Coronary artery (tissue), 2 donors: ENCODE results near the gene TMEM205.
"Not testable (repeated sequence)": the region's sequence is repeated elsewhere in the genome, so short reads cannot be mapped to it uniquely, and the experiment has no call there.

ENCODE experiments used
- DNase-seq: peaks from one replicate; pipeline ENCODE4 v3.0.0-alpha.2; 2017; ENCODE audit warnings: low spot score
- H3K27ac ChIP-seq, 2 donors: fragments of 200-600 bp; sonication (generic); one replicate each; pipeline ENCODE4 v1.5.1; 2016 to 2019
- H3K4me3 ChIP-seq: fragments of 200-600 bp; sonication (generic); 2 replicates; pipeline ENCODE4 v1.5.1; 2016; ENCODE audit warnings: mild to moderate bottlenecking, moderate library complexity
- TF ChIP-seq, protein P1 (sequence below): fragments of 200-600 bp; sonication (generic); IDR thresholded peaks from one replicate; pipeline ENCODE4 v1.5.1; 2019; ENCODE audit warnings: antibody characterized with exemption

Gene TMEM205

DNA sequence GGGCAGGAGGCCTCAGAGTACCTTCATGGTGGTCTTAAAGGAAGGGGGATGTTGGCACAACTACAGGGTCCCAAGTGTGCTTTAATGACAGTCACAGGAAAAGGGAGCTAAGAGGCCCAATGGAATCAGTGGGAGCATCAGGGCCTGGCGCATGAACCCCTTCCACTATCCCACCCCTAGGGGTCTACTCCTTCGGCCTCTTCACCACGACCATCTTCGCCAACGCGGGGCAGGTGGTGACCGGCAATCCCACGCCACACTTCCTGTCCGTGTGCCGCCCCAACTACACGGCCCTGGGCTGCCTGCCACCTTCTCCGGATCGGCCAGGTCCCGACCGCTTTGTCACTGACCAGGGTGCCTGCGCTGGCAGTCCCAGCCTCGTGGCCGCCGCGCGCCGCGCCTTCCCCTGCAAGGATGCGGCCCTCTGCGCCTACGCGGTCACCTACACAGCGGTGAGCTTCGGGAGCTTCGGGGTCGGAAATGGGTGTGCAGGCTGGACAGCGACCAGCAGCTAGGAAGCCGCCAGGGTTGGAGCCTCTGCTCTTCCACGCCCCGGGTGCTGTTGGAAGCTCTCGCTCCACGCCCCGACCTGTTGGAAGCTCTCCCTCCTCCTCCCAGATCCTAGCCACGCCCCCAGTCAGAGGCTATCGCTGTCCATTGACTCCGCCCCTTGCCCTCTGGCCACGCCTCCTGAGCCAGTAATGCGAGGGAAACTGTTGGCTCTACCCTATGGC is 15.1 kb upstream of the TMEM205 start:
- H3K4me3 ChIP-seq, result no peak overlapping the region
- TF ChIP-seq, protein P1, sequence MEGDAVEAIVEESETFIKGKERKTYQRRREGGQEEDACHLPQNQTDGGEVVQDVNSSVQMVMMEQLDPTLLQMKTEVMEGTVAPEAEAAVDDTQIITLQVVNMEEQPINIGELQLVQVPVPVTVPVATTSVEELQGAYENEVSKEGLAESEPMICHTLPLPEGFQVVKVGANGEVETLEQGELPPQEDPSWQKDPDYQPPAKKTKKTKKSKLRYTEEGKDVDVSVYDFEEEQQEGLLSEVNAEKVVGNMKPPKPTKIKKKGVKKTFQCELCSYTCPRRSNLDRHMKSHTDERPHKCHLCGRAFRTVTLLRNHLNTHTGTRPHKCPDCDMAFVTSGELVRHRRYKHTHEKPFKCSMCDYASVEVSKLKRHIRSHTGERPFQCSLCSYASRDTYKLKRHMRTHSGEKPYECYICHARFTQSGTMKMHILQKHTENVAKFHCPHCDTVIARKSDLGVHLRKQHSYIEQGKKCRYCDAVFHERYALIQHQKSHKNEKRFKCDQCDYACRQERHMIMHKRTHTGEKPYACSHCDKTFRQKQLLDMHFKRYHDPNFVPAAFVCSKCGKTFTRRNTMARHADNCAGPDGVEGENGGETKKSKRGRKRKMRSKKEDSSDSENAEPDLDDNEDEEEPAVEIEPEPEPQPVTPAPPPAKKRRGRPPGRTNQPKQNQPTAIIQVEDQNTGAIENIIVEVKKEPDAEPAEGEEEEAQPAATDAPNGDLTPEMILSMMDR, result no peak
- no peak overlapping the region for H3K27ac ChIP-seq
- no peak for DNase-seq

DNA sequence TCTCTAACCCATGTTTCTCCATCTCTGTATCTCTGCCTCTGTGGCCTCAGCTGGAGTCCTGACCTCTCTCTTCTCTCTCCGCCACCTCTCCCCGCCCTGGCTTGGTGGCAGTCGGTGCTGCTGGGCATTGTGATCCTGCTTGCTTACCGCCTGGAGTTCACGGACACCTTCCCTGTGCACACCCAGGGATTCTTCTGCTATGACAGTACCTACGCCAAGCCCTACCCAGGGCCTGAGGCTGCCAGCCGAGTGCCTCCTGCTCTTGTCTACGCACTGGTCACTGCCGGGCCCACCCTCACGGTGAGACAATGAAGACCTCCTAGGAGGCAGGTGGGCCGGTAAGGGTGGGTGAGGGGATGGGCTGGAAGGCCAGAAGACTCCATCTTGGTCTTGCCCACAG is 13.4 kb upstream of the TMEM205 start:
- H3K4me3 ChIP-seq, result no peak overlapping the region
- no peak for DNase-seq
- no peak overlapping the region for H3K27ac ChIP-seq
- TF ChIP-seq, protein P1, result no peak

DNA sequence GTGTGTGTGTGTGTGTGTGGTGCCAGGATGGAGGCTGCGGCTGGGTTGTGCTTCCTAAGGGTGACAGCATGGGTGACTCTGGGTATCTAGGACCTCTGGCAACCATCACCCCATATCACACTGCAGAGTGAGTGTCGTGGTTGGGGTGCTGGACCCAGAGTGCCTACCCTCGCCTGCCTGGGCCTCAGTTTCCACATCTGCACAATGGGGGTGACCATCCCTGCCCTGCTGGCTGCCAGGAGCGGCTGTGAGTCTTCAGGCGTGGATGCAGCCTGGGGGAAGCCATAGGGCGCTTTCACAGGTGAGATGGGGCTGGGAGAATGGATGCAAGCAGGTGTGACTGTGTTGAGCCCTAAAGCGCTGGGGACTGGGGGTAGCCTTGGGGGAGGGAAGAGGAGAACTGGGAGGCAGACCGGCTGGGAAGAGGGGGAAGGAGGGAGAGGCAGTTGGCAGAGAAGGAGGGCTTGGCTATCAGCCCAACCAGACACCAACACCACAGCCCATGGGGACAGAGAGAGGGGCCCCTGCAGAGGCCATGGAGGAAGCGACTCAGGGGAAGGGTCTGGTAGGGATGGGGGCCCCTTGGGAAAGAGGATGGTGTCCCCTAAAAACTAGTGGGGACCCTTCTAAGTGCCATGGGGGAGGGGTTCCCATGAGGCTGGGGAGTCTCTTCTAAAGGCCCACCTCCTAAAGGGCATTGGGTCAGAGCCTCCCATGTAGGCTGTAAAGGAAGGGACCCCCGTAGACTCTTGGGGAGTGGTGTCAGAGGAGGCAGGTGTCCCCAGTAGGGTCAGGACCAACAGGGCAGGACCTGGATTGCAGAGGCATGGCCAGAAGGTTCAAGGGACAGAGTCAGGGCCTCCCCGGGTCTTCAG is 10.8 kb upstream of the TMEM205 start:
- Histone ChIP-seq H3K27ac (peak overlapping the region in 1 of 2 donors; percentile 11), H3K4me3 (no peak overlapping the region)
- DNase-seq, result no peak
- TF ChIP-seq, protein P1, result no peak

DNA sequence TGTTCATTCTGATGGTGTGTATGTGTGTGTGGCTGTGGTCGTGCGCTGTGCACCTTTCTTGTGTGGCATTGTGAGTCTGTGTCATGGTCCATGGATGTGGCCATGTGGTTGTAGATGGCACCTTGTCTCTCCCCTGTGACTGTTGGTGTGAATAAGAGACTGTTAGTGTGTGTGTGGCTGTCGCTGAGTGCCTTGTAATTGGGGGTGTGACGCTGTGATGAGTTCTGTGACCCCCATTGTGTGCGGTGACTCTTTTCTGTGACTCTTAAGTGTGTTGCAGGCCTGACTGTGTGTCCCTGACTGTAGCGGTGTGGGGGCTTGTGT is 10.0 kb upstream of the TMEM205 start:
- DNase-seq, result no peak
- peak overlapping the region in 1 of 2 donors; percentile 86 for H3K27ac ChIP-seq
- TF ChIP-seq, protein P1, result no peak
- peak overlapping the region; percentile 88 for H3K4me3 ChIP-seq

DNA sequence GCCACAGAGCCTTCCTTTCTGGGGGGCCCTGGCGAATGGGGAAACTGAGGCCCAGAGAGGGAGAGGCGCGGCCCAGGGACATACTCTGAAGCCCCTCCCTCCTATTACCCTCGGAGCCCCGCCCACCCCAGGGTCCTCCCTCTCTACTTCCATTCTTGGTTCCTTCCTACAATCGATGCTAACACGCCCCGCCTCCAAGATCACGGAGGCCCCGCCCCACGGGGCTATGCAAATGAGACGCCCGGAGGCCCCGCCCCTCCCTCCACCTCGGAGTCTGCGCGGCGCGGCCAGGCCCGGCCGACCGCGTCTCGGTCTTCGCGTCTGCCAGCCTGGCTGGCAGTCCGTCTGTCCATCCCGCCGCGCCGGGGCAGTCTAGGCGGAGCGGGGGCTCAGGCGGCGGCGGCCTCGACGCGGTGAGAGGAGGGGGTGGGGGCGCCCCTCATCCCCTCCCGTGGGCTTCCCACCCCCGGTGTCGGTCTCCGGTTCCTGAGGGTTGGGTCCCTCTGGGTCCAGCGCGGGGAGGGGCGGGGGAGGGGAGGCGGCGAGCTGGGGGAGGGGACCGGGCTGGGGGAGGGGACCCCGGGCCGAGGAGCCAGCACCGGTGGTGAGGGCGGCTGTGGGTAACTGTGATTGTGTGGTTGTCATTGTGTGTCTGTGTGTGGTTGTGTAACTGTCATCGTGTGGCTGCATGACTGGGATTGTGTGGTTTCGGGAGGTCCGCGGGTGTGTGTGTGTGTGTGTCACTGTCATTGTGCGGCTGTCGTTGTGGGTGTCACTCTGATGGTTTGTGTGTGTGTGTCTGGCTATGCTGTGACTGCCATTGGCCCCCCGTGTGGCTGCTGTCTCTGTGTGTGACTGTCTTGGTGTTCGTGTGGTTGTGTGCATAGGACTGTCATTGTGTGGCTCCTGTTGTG is 9.3 kb upstream of the TMEM205 start, which contains the start of gene PLPPR2:
TSS of gene PLPPR2 (plus strand) at position 273 of the 914 bp plus-strand sequence. CDS start 2,242 bp downstream, outside the sequence.
- TF ChIP-seq, protein P1, result no peak
- peak; percentile 94 for DNase-seq
- Histone ChIP-seq H3K27ac (peak within 1 kb of the TSS; percentile 76 to 86), H3K4me3 (peak within 1 kb of the TSS; percentile 88)

DNA sequence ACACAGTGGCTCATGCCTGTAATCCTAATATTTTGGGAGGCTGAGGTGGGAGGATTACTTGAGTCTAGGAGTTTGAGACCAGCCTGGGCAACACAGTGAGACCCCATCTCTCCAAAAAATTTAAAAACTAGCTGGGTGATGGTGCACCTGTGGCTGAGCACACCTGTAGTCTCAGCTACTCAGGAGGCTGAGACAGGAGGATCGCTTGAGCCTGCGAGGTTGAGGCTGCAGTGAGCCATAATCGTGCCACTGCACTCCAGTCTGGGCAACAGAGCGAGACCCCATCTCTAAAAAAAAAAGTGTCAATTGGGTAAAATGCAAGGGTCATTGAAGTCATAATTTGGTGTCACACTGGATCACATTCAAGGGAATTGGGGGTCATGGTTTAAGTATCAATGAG is 8.0 kb upstream of the TMEM205 start:
- not testable (repeated sequence) for DNase-seq, H3K4me3 ChIP-seq, H3K27ac ChIP-seq

DNA sequence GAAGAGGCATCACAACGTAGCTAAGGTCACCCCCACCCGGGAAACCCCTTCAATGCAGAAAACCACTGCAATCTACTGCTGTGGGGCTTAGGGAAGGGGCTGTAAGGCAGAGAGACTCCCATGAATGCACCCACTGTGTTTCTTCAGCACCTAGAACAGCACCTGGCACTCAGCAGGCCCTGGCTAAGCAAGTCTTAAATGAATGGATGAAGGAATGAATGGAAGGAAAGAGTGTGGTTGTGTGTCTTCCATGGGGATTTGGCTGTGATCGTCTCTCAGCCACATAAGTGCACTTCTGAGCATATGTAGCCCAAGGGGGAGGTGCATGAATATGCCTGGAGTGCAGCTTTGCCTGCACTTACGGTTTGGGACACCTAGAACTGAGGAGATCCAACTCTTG is 3.1 kb upstream of the TMEM205 start:
- no peak overlapping the region for H3K4me3 ChIP-seq
- no peak overlapping the region for H3K27ac ChIP-seq
- DNase-seq, result no peak
- TF ChIP-seq, protein P1, result no peak
